Measurements from ENCODE around the gene TOX2. TPM values are rescaled to one million over a fixed set of nuclear protein-coding genes. Genes with fewer than 3 reads are reported as not detected.
A peak's percentile ranks its signal among the peaks of the same experiment; 100 is the strongest.

The TOX2 gene
- total RNA-seq, 1 donor from 2014 or later, result 0.70 TPM

GRCh38 chr20:43974695-43975094, 60.0 kb downstream of the TOX2 start:
- no peak for DNase-seq (ENCODE audit: low read depth)

- DNase-seq (ENCODE audit: low read depth), result no peak
Observed at GRCh38 chr20:43975096-43975768, 60.6 kb downstream of the TOX2 start.

GRCh38 chr20:43976547-43976946, 61.9 kb downstream of the TOX2 start:
- DNase-seq (ENCODE audit: low read depth), result no peak

- no peak for DNase-seq (ENCODE audit: low read depth)
Observed at GRCh38 chr20:43977252-43977651, 62.6 kb downstream of the TOX2 start.

- DNase-seq (ENCODE audit: low read depth), result no peak
Observed at GRCh38 chr20:43977962-43978361, 63.3 kb downstream of the TOX2 start.

- no peak for DNase-seq (ENCODE audit: low read depth)
Observed at GRCh38 chr20:43979576-43980105, 65.0 kb downstream of the TOX2 start.

GRCh38 chr20:43981540-43981939, 66.9 kb downstream of the TOX2 start:
- DNase-seq (ENCODE audit: low read depth), result no peak

- DNase-seq (ENCODE audit: low read depth), result peak; percentile 62
Observed at GRCh38 chr20:43982016-43982415, 67.4 kb downstream of the TOX2 start.

GRCh38 chr20:43982886-43983285, 68.2 kb downstream of the TOX2 start:
- DNase-seq (ENCODE audit: low read depth), result no peak

- no peak for DNase-seq (ENCODE audit: low read depth)
Observed at GRCh38 chr20:43983359-43983758, 68.7 kb downstream of the TOX2 start.

GRCh38 chr20:43983904-43984361, 69.3 kb downstream of the TOX2 start:
- DNase-seq (ENCODE audit: low read depth), result no peak

GRCh38 chr20:43984587-43984986, 69.9 kb downstream of the TOX2 start:
- DNase-seq (ENCODE audit: low read depth), result no peak

- DNase-seq (ENCODE audit: low read depth), result no peak
Observed at GRCh38 chr20:43985121-43985520, 70.5 kb downstream of the TOX2 start.

GRCh38 chr20:43985608-43986316, 71.1 kb downstream of the TOX2 start:
- peak; percentile 43 for DNase-seq (ENCODE audit: low read depth)

- no peak for DNase-seq (ENCODE audit: low read depth)
Observed at GRCh38 chr20:43987018-43987417, 72.4 kb downstream of the TOX2 start.

GRCh38 chr20:43987531-43987930, 72.9 kb downstream of the TOX2 start:
- peak; percentile 46 for DNase-seq (ENCODE audit: low read depth)

GRCh38 chr20:43988451-43988850, 73.8 kb downstream of the TOX2 start:
- DNase-seq (ENCODE audit: low read depth), result no peak

- peak; percentile 68 for DNase-seq (ENCODE audit: low read depth)
Observed at GRCh38 chr20:43988867-43989266, 74.2 kb downstream of the TOX2 start.

- DNase-seq (ENCODE audit: low read depth), result no peak
Observed at GRCh38 chr20:43991261-43991660, 76.6 kb downstream of the TOX2 start.

- no peak for DNase-seq (ENCODE audit: low read depth)
Observed at GRCh38 chr20:43991982-43992381, 77.3 kb downstream of the TOX2 start.

GRCh38 chr20:43992885-43993284, 78.2 kb downstream of the TOX2 start:
- DNase-seq (ENCODE audit: low read depth), result no peak

GRCh38 chr20:43993560-43993959, 78.9 kb downstream of the TOX2 start:
- DNase-seq (ENCODE audit: low read depth), result no peak
